Gastroesophageal sphincter (tissue), 4 donors: ENCODE measurements around the gene SUMO2. TPM values are rescaled to one million over a fixed set of nuclear protein-coding genes. Genes with fewer than 3 reads are reported as not detected.
"Not testable (repeated sequence)": the region's sequence is repeated elsewhere in the genome, so short reads cannot be mapped to it uniquely, and the experiment has no call there.

Experiments
- ATAC-seq: fragments of 150-250 bp; one replicate; pipeline ENCODE4 v1.9.1; 2016; ENCODE audit warnings: mild to moderate bottlenecking, moderate library complexity
- H3K27ac ChIP-seq, 4 donors: fragments of 200-600 bp; sonication (generic) in 3 of 4; 1 replicate in 3 of 4; 2 replicates in 1 of 4; pipeline ENCODE4 v1.5.1; 2016 to 2019
- H3K27me3 ChIP-seq: fragments of 200-600 bp; sonication (generic); one replicate; pipeline ENCODE4 v1.5.1; 2019
- H3K36me3 ChIP-seq, 2 donors: fragments of 200-600 bp; sonication (generic); one replicate each; pipeline ENCODE4 v1.5.1; 2019; ENCODE audit warnings: control low read depth in 1 of 2
- H3K4me1 ChIP-seq, 3 donors: fragments of 200-600 bp; sonication (generic); 1 replicate in 2 of 3; 2 replicates in 1 of 3; pipeline ENCODE4 v1.5.1; 2016 to 2019; ENCODE audit warnings: control low read depth in 2 of 3
- H3K4me3 ChIP-seq, 2 donors: fragments of 200-600 bp; sonication (generic); one replicate each; pipeline ENCODE4 v1.5.1; 2019; ENCODE audit warnings: mild to moderate bottlenecking in 1 of 2, moderate library complexity in 1 of 2
- H3K9me3 ChIP-seq, 3 donors: fragments of 200-600 bp; sonication (generic); one replicate each; pipeline ENCODE4 v1.5.1; 2017 to 2019; ENCODE audit warnings: control low read depth in 2 of 3
- EP300 ChIP-seq: sonication (generic); formaldehyde crosslinking; IDR thresholded peaks from one replicate; pipeline ENCODE4 v1.6.1; 2017; ENCODE audit warnings: antibody characterized with exemption, mild to moderate bottlenecking
- POLR2A ChIP-seq, 2 donors: fragments of 450-650 bp; IDR thresholded peaks; one replicate each; pipeline ENCODE4 v1.6.1; 2017; ENCODE audit warnings: antibody characterized with exemption in 2 of 2, mild to moderate bottlenecking in 2 of 2, moderate library complexity in 1 of 2
- POLR2AphosphoS5 ChIP-seq: sonication (generic); formaldehyde crosslinking; IDR thresholded peaks from one replicate; pipeline ENCODE4 v1.6.1; 2017; ENCODE audit warnings: antibody characterized with exemption
- WGBS, 2 donors: methylation state at CpG; one replicate each; pipeline ENCODE4 v1.1.5; 2018; ENCODE audit warnings: low coverage in 1 of 2; 5-methylcytosine and 5-hydroxymethylcytosine counted together
- total RNA-seq, 4 donors: library from RNA; depleted of rRNA; stranded (reverse); fragments of >200 nt; gene quantifications; one replicate each; pipeline ENCODE4 v1.1.0, GENCODE V29; 2016
- TF ChIP-seq, protein P1 (sequence below), 4 experiments: fragments of 200-600 bp in 2 of 4; fragments of 450-650 bp in 2 of 4; sonication (generic) in 1 of 4; IDR thresholded peaks; one replicate each; pipeline ENCODE4 v1.5.1; 2017 to 2019; ENCODE audit warnings: antibody characterized with exemption in 4 of 4, mild to moderate bottlenecking in 2 of 4, moderate library complexity in 2 of 4

SUMO2 gene
- total RNA-seq, 4 donors from 2014 or later: 67.7 to 95.2 (median 69.9) TPM

DNA sequence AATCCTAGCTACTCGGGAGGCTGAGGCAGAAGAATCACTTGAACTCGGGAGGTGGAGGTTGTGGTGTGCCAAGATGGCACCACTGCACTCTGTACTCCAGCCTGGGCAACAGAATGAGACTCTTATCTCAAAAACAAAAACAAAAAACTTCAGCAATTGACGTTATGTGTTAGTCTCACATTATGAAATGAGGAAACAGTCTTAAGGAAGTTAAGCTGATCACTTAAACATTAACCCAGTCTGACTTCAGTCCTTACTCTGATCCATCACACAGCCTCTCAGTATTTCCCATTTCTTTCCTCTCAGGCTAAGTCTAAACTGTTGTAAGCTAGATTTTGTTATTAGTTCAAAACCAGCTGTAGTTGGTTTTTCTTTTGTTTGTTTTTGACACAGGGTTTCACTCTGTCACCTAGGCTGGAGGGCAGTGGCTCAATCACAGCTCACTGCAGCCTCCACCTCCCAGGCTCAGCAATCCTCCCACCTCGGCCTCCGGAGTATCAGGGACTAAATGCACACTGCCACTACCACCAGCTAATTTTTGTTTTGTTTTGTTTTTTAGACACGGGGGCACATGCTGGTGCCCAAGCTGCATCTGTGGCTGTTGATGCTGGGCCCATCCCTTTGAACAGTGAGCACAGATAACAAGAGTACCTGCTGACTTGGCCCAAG is 34.7 kb downstream of the SUMO2 start:
- Histone ChIP-seq H3K4me3 (no peak overlapping the region), H3K9me3 (no peaks in the 10 kb centered on the region), H3K36me3 (peaks cover 0 to 39% of the 10 kb centered on the region in 2 donors), H3K27me3 (no peaks in the 10 kb centered on the region), H3K27ac (no peak overlapping the region), H3K4me1 (peaks cover 0 to 5% (median under 1%) of the 10 kb centered on the region in 3 donors)
- no peak for ATAC-seq
- WGBS, 2 donors: 83 to 87% methylated on average over 3 to 6 of the region's 6 CpGs
- TF ChIP-seq EP300 (no peak), POLR2AphosphoS5 (no peak), POLR2A (IDR thresholded peaks at IDR 0.05) (no peak)
- TF ChIP-seq, protein P1, sequence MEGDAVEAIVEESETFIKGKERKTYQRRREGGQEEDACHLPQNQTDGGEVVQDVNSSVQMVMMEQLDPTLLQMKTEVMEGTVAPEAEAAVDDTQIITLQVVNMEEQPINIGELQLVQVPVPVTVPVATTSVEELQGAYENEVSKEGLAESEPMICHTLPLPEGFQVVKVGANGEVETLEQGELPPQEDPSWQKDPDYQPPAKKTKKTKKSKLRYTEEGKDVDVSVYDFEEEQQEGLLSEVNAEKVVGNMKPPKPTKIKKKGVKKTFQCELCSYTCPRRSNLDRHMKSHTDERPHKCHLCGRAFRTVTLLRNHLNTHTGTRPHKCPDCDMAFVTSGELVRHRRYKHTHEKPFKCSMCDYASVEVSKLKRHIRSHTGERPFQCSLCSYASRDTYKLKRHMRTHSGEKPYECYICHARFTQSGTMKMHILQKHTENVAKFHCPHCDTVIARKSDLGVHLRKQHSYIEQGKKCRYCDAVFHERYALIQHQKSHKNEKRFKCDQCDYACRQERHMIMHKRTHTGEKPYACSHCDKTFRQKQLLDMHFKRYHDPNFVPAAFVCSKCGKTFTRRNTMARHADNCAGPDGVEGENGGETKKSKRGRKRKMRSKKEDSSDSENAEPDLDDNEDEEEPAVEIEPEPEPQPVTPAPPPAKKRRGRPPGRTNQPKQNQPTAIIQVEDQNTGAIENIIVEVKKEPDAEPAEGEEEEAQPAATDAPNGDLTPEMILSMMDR (IDR thresholded peaks at IDR 0.05): no peak

DNA sequence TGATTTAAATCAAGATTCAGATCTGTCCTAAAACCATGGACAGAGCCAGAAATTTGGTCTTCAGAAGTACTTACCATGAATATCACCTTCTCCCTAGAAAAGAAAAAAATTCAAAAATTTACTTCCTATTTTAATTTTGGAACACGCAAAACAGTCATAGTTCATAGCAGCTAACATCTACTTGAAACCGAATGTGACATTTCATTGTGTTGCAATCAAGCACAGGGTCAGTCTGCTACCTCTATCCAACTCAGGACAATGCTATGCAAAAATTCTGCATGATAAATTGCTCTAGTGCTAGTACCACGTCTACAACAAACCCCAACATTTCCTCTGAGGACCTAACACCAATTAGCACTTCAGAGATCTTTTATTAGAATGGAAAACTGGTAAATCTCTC is 36.2 kb downstream of the SUMO2 start:
- Histone ChIP-seq H3K36me3 (peaks cover 0 to 43% of the 10 kb centered on the region in 2 donors), H3K4me1 (no peaks in the 10 kb centered on the region), H3K9me3 (no peaks in the 10 kb centered on the region), H3K27me3 (no peaks in the 10 kb centered on the region), H3K4me3 (no peak overlapping the region), H3K27ac (no peak overlapping the region)
- TF ChIP-seq, protein P1 (IDR thresholded peaks at IDR 0.05): no peak
- WGBS, 2 donors: 70 to 96% methylated on average over 3 of the region's 3 CpGs
- ATAC-seq: no peak

DNA sequence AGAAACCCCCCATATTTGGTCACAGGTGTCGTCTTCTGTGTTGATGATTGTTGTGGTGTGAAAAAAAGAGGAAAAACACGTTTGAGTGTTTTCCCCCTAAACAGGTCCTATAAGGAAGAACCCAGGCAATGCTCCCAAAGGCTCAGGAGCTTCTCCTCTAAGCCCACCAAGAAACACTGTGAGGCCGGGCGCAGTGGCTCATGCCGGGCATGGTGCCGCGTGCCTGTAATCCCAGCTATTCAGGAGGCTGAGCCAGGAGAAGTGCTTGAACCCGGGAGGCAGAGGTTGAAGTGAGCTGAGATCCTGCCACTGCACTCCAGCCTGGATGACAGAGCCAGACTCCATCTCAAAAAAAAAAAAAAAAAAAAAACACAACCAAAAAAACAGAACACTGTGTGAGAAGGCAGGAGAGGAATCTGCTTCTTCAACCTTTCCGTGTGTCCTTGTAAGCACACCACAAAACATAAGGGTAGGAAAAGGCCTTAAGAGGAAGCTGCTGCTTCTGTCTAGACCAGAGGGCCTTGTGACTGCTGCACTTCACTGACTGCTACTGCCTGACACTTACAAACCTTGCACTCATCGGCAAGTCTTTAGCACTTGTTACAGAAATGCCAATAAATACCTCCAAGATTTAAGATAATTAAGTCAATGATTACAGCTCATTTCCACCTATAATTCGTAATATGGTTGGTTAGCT is 37.8 kb downstream of the SUMO2 start:
- H3K4me3 ChIP-seq: no peak overlapping the region
- no peaks in the 10 kb centered on the region for H3K9me3 ChIP-seq
- TF ChIP-seq POLR2AphosphoS5: no peak
- no peak for TF ChIP-seq POLR2A (IDR thresholded peaks at IDR 0.05)
- TF ChIP-seq, protein P1 (IDR thresholded peaks at IDR 0.05): no peak
- TF ChIP-seq EP300: no peak
- H3K4me1 ChIP-seq: no peaks in the 10 kb centered on the region
- peaks cover 0 to 54% of the 10 kb centered on the region in 2 donors for H3K36me3 ChIP-seq
- ATAC-seq: no peak
- 92 to 93% methylated on average over 9 of the region's 11 CpGs for WGBS, 2 donors
- H3K27me3 ChIP-seq: no peaks in the 10 kb centered on the region
- no peak overlapping the region for H3K27ac ChIP-seq

DNA sequence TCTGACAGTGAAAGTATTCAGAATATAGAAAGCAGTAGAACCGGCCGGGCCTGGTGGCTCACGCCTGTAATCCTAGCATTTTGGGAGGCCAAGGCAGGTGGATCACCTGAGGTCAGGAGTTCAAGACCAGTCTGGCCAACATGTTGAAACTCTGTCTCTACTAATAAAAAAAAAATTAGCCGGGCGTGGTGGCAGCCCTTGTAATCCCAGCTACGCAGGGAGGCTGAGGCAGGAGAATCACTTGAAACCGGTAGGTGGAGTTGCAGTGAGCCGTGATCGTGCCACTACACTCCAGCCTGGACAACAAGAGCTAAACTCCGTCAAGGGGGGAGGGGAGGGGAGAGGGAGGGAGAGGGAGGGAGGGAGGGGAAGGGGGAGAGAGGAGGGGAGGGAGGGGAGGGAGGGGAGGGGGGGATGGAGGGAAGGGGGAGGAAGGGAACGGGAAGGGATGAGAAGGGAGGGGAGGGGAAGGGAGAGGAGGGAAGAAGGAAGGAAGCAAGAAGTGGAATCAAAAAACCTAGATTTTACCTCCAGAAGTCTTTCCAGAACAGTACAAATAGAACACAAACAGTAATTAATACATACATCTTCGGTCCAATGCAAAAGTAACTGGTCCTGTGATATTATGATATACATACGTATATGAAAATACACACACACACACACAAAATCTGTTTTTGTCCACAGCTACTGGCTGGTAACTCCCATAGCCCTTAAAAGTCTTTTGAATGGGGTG is 40.4 kb downstream of the SUMO2 start:
- TF ChIP-seq POLR2AphosphoS5: no peak
- ATAC-seq: no peak
- Histone ChIP-seq H3K4me3 (no peak overlapping the region), H3K27me3 (no peaks in the 10 kb centered on the region), H3K4me1 (no peaks in the 10 kb centered on the region), H3K9me3 (no peaks in the 10 kb centered on the region), H3K27ac (no peak overlapping the region), H3K36me3 (peaks cover 0 to 48% of the 10 kb centered on the region in 2 donors)
- 81 to 83% methylated on average over 10 to 13 of the region's 13 CpGs for WGBS, 2 donors

DNA sequence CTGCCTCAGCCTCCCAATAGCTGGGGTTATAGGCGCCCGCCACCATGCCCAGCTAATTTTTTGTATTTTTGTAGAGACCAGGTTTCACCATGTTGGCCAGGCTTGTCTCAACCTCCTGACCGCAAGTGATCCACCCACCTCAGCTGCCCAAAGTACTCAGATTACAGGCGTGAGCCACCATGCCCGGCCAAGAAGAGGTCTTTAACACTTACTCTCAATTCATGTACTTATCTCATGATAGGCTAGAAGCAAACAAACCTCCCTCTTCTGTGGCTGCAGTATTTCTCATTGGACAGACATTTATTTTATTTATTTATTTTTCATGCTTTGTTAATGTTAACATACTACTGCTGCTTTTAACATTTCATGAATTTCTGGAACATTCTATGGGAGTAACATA is 44.2 kb downstream of the SUMO2 start:
- H3K4me3 ChIP-seq: no peak overlapping the region
- H3K4me1 ChIP-seq: no peaks in the 10 kb centered on the region
- no peaks in the 10 kb centered on the region for H3K27me3 ChIP-seq
- no peak overlapping the region for H3K27ac ChIP-seq
- ATAC-seq: no peak
- TF ChIP-seq POLR2A (IDR thresholded peaks at IDR 0.05) (no peak), POLR2AphosphoS5 (no peak), EP300 (no peak)
- TF ChIP-seq, protein P1 (IDR thresholded peaks at IDR 0.05): no peak
- 92 to 100% methylated on average over 4 to 5 of the region's 5 CpGs for WGBS, 2 donors
- H3K9me3 ChIP-seq: no peaks in the 10 kb centered on the region
- H3K36me3 ChIP-seq: peaks cover 0 to 19% of the 10 kb centered on the region in 2 donors

DNA sequence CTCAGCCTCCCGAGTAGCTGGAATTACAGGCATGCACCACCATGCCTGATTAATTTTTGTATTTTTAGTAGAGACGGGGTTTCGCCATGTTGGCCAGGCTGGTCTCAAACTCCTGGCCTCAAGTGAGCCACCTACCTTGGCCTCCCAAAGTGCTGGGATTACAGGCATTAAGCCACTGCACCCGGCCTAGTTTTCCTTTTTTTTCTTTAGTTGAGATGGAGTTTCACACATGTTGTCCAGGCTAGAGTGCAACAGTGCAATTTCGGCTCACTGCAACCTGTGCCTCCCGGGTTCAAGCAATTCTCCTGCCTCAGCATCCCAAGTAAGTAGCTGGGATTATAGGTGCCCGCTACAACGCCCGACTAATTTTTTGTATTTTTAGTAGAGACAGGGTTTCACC is 45.0 kb downstream of the SUMO2 start:
- not testable (repeated sequence) for H3K9me3 ChIP-seq, ATAC-seq, H3K4me1 ChIP-seq, H3K27me3 ChIP-seq, H3K4me3 ChIP-seq, H3K27ac ChIP-seq
- H3K36me3 ChIP-seq: peaks cover 0 to 19% of the 10 kb centered on the region in 2 donors
- WGBS, 2 donors: 91% methylated on average over 6 to 8 of the region's 9 CpGs
